Muscle of leg (tissue), 11 donors: ENCODE results near the gene CYSTM1. TPM values are rescaled to one million over a fixed set of nuclear protein-coding genes. Genes with fewer than 3 reads are reported as not detected.

ENCODE experiments used
- DNase-seq: peaks from one replicate; pipeline ENCODE4 v3.0.0; 2013
- H3K27ac ChIP-seq: one replicate; pipeline ENCODE4 v1.5.1; 2013; ENCODE audit warnings: mild to moderate bottlenecking, low read length, control low read depth
- H3K27me3 ChIP-seq: one replicate; pipeline ENCODE4 v1.6.1; 2013; ENCODE audit warnings: low read length; ENCODE audit not compliant: control insufficient read depth, insufficient read depth
- H3K36me3 ChIP-seq: one replicate; pipeline ENCODE4 v1.6.1; 2013; ENCODE audit warnings: low read length; ENCODE audit not compliant: control insufficient read depth, insufficient read depth
- H3K4me1 ChIP-seq: one replicate; pipeline ENCODE4 v1.6.1; 2013; ENCODE audit warnings: low read length; ENCODE audit not compliant: control insufficient read depth, insufficient read depth
- H3K4me3 ChIP-seq: one replicate; pipeline ENCODE4 v1.5.1; 2013; ENCODE audit warnings: low read length, control low read depth
- H3K9me3 ChIP-seq: replicated peaks from 2 replicates; pipeline ENCODE4 v1.6.1; 2013; ENCODE audit warnings: low read depth, low read length; ENCODE audit not compliant: control insufficient read depth
- WGBS: methylation state at CpG from one replicate; pipeline ENCODE4 v1.1.5; 2013; ENCODE audit warnings: missing lambda C conversion rate; ENCODE audit not compliant: insufficient coverage; 5-methylcytosine and 5-hydroxymethylcytosine counted together
- polyA plus RNA-seq, 8 donors: library from polyadenylated mRNA; unstranded; fragments of 120-200 nt; gene quantifications; one replicate each; pipeline versions ENCODE4 v1.2.1 to v1.2.3, GENCODE V29; 2013; ENCODE audit warnings: inconsistent platforms in 1 of 8, low replicate concordance in 1 of 8; ENCODE audit not compliant: insufficient read length in 8 of 8, insufficient read depth in 1 of 8
- total RNA-seq: library from RNA; stranded (reverse); fragments of 120-200 nt; gene quantifications from one replicate; pipeline ENCODE4 v1.2.4, GENCODE V29; 2013

Gene CYSTM1
- total and polyA plus RNA-seq, 9 donors: 20.0 to 36.5 (median 27.2) TPM

DNA sequence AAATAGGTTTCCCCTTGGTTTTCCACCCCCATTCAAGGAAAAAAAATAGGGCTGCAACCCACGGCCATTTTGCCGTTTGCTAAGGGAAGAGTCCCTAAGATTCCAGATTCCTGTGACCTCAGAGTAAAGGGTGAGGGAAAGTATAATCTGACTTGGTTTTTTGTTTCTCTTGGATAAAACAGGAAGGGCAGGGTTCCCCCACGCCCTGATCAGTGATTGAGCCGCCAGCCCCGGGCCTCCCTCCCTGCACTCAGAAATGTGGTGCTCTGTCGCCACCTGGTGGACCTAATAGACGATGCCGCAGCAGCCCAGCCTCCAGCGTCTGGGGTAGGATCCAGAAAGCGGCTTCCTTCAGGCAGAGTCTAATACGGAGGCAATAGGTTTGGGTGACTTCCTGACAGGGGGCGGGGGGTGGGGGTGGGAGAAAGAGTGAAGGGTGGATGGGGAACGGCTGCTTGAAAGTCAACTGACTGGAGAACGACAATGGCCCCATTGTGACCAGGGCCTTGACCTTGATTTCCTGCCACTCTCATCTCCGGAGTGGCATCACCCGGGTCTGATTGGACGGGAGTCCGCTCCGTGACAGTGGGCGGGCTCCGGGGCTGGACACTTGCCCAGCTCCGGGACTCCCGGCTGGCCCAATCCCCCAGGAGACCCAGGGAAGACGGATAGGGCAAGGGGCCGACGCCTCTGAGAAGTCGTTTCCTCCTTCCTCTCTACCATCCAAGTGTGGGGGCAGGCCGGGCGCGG is 17.8 kb upstream of the CYSTM1 start:
- Histone ChIP-seq H3K4me1 (peaks cover 13% of the 10 kb centered on the region), H3K27ac (no peak overlapping the region), H3K36me3 (no peaks in the 10 kb centered on the region), H3K9me3 (no peaks in the 10 kb centered on the region), H3K27me3 (peaks cover 19% of the 10 kb centered on the region), H3K4me3 (no peak overlapping the region)
- WGBS: 5% methylated on average over 15 of the region's 30 CpGs
- DNase-seq: peak; percentile 92

DNA sequence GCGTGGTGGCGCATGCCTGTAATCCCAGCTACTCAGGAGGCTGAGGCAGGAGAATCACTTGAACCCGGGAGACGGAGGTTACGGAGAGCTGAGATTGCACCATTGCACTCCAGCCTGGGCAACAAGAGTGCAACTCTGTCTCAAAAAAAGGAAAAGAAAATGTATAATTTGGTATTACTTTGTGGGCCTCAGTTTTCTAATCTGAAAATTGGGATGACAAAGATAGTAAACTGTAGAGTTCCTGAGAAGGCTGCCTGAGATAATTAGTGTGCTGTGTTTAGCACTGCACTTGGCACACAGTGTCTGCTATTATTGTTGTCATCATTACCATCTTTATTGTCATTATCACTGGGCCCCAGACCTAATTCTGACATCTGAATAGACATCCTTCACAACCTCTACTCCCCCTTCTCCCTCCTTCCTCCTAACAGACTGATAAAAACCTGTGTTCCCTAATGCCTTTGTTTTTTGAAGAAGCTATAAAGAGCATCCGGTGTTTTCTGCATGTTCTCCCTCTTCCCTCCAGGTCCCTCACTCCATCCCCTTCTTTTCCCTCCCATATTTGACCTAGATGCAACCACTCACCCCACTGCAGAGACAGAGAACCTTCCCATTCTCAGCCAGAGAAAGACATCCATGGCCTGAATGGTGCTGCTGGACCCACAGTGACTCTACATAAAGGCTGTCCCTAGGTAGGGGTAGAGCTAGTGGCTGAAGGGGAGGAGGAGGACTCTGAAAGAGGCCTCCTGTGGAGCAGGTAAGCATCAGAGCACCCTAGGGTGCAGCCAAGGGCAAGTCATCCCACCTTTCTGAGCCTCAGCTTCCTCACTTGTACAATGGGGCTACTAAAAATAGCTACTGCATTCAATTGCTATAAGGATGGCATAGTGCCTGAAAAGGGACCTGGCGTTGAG is 15.7 kb upstream of the CYSTM1 start:
- no peaks in the 10 kb centered on the region for H3K36me3 ChIP-seq
- H3K27ac ChIP-seq: no peak overlapping the region
- H3K4me3 ChIP-seq: no peak overlapping the region
- H3K9me3 ChIP-seq: no peaks in the 10 kb centered on the region
- 94% methylated on average over 3 of the region's 7 CpGs for WGBS
- no peaks in the 10 kb centered on the region for H3K27me3 ChIP-seq
- peaks cover 8% of the 10 kb centered on the region for H3K4me1 ChIP-seq
- no peak for DNase-seq

DNA sequence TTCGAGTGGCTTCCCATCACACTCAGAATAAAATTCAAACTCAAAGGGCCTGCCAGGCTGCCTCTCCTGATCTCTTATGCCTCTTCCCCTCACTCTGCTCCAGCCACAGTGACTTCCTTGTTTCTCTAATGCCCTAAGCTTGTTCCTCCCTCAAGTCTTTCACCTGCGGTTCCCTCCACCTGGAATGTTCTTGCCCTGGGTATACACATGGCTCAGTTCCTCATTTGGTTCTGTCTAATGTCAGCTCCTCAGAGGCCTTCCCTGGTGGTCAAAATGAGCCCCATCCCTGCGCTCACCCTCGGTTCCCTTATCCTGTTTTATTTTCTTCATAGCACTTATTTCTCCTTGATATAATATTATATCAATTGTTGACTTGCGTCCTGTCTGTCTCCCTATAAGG is 12.7 kb upstream of the CYSTM1 start:
- Histone ChIP-seq H3K36me3 (no peaks in the 10 kb centered on the region), H3K4me1 (peaks cover 4% of the 10 kb centered on the region), H3K9me3 (no peaks in the 10 kb centered on the region), H3K27me3 (no peaks in the 10 kb centered on the region), H3K4me3 (no peak overlapping the region), H3K27ac (no peak overlapping the region)
- DNase-seq: no peak
- 83% methylated on average over 2 of the region's 5 CpGs for WGBS

DNA sequence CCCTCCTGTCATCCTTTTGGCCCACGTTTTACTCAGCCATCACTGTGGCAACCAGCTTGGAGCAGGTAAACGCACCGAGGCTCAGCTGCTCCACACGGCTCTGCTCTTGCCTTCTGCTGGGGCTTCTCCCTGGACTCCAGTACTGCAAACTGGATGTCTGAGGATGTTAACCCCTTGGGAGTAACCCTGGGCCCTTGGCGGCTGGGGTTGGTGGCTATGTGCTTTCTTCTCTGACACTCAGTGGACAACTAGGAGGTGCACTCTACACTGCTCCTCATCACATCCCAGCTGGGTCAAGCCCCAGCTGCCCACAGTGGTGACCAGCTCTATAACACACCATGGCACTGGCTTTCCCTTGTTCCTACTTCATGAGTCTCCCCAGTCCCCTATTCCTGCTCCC is 12.2 kb upstream of the CYSTM1 start:
- no peak for DNase-seq
- Histone ChIP-seq H3K27me3 (no peaks in the 10 kb centered on the region), H3K27ac (no peak overlapping the region), H3K9me3 (no peaks in the 10 kb centered on the region), H3K4me1 (no peaks in the 10 kb centered on the region), H3K4me3 (no peak overlapping the region), H3K36me3 (no peaks in the 10 kb centered on the region)
- WGBS: 29% methylated on average over 3 of the region's 5 CpGs

DNA sequence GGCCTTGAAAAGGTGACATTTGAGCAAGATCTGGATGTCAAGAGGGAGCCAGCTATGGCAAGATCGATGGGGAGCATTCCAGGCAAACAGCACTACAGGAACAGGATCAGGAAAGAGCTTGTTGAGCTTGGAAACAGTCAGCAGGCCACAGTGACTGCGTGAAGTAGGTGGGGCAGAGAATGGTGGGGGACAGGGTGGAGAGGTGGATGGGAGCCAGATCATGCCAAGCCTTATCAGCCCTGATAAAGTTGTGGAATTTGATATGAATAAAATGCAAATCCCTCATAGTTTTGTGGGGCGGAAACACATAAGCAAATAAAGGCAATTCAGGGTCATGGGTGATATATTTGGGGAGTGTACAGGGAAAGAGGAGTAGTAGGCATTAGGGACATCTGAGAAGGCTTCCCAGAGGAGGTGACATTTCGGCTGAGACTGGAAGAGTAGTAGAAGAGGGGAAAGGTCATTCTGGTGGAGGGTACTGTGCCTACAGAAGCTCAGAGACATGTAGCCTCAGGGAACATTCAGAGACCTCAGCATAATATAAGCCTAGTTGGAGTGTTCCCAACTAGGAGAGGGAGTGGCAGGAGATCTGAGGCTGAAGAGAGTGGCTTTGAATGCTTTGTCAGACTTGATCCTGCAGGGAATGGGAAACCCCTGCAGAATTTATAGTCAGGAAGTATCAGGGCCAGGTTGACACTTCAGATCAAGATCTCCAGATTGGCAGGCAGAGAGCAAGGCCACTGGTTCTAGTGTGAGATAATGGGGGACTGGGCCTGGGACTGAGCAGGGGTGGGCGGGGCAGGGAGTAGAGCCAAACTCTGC is 9.7 kb upstream of the CYSTM1 start:
- H3K27me3 ChIP-seq: no peaks in the 10 kb centered on the region
- no peak overlapping the region for H3K27ac ChIP-seq
- no peaks in the 10 kb centered on the region for H3K4me1 ChIP-seq
- 72% methylated on average over 5 of the region's 5 CpGs for WGBS
- H3K36me3 ChIP-seq: no peaks in the 10 kb centered on the region
- H3K4me3 ChIP-seq: no peak overlapping the region
- no peaks in the 10 kb centered on the region for H3K9me3 ChIP-seq
- DNase-seq: no peak

DNA sequence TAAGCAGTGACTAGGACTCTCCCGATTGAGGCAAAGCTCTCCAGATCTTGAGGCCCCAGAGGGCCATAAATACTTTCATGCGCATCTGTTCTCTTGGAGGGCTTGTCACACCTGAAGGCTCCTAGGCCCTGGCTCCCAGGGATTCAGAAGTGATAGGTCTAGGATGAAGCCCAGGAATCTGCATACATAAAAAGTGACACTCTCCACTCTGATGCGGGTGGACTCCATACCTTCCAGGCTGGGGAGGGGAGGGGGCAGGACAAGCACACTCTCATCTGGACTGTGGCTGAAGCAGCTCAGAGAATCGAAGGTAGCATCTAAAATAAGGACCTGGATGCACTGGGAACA is 9.1 kb upstream of the CYSTM1 start:
- DNase-seq: no peak
- Histone ChIP-seq H3K27me3 (no peaks in the 10 kb centered on the region), H3K36me3 (no peaks in the 10 kb centered on the region), H3K9me3 (no peaks in the 10 kb centered on the region), H3K4me3 (no peak overlapping the region), H3K4me1 (no peaks in the 10 kb centered on the region), H3K27ac (no peak overlapping the region)
- WGBS: 38% methylated on average over 2 of the region's 4 CpGs

DNA sequence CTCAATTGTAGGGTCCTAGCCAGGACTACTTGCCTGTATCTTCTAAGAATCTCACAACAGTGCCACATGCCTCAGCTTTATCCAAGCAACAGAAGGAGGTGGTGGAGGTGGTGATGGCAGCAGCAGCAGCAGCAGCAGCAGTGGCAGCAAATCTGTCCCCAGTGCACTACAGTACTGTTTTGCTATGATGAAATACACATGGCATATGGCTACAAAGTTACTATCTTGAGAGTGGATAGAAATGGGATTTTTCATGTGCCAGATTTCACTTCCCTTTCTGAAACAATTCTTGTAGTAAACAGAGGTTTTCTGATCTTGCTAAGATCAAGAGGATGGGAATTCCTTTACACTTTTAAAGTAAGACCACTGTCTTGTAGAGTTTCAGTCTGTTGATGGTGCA is 8.1 kb upstream of the CYSTM1 start:
- H3K27me3 ChIP-seq: no peaks in the 10 kb centered on the region
- peak; percentile 38 for DNase-seq
- no peaks in the 10 kb centered on the region for H3K4me1 ChIP-seq
- no peak overlapping the region for H3K27ac ChIP-seq
- H3K9me3 ChIP-seq: no peaks in the 10 kb centered on the region
- H3K4me3 ChIP-seq: no peak overlapping the region
- no peaks in the 10 kb centered on the region for H3K36me3 ChIP-seq

DNA sequence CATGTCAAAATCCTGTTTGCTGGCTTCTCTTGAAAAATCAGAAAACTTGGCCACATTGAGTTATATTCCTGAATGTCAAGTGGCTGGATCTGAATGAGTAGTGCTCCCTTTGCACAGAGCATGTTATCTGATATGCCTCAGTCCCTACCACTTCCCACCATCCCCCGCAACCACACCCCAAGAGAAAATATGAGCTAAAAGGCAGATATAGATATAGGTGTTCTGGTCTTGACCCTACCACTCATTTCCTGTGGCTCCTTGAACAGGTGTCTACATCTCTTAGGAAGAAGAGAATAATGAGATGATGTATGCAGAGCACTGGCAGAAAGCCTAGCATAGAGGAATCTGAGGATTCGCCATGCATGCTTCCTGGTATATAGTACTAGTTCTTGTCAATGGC is 6.6 kb upstream of the CYSTM1 start:
- no peak for DNase-seq
- H3K4me1 ChIP-seq: no peaks in the 10 kb centered on the region
- H3K27me3 ChIP-seq: no peaks in the 10 kb centered on the region
- no CpG with 5 or more reads among the region's 2 CpGs for WGBS
- no peaks in the 10 kb centered on the region for H3K36me3 ChIP-seq
- H3K27ac ChIP-seq: no peak overlapping the region
- H3K4me3 ChIP-seq: no peak overlapping the region
- H3K9me3 ChIP-seq: no peaks in the 10 kb centered on the region

DNA sequence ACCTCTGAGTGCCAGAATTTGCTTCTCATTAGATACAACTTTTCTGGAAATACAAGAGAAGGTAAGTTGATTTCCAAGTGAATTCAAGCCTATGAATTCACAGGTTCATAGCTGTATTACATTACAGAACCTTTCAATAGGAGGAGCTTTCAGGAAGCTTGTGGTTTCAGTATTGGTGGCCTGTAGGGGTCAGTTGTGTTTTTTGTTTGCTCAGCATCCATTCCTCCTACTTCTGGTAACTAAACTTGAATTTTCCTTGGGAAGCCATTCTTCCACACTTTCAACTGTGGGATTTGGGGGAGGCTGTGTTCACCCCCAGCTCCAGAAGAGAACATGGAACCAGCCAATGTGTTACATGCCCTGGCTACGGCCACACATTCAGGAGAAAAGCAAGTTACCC is 5.6 kb upstream of the CYSTM1 start:
- no peak overlapping the region for H3K27ac ChIP-seq
- no peaks in the 10 kb centered on the region for H3K9me3 ChIP-seq
- H3K36me3 ChIP-seq: no peaks in the 10 kb centered on the region
- H3K4me1 ChIP-seq: peaks cover 2% of the 10 kb centered on the region
- 100% methylated on average over 1 of the region's 1 CpG for WGBS
- H3K27me3 ChIP-seq: no peaks in the 10 kb centered on the region
- H3K4me3 ChIP-seq: no peak overlapping the region
- no peak for DNase-seq

DNA sequence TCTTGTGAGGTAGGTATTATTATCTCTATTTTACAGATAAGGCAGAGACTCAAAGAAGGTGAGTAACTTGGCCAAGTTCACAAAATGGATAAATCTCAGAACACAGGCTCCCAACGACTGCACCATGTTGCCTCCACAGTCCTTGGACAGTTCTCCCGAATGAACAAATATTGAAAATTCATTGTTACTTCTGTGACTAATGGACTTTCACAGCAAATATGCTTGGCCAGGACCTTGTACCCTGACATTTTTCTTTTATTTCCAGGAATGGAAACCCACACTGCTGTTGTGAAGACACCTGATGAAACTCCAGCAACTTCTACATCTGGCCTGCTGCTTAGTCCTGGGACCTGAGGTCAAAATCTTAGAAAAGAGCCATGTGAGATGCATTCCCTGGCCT is 2.5 kb upstream of the CYSTM1 start:
- no peaks in the 10 kb centered on the region for H3K9me3 ChIP-seq
- no peaks in the 10 kb centered on the region for H3K36me3 ChIP-seq
- H3K27ac ChIP-seq: no peak overlapping the region
- peaks cover 17% of the 10 kb centered on the region for H3K4me1 ChIP-seq
- H3K4me3 ChIP-seq: no peak overlapping the region
- WGBS: 80% methylated on average over 1 of the region's 2 CpGs
- DNase-seq: no peak
- no peaks in the 10 kb centered on the region for H3K27me3 ChIP-seq
